Activated CD4-positive, alpha-beta T cell treated with anti-CD3 and anti-CD28 coated beads for 1 hour (primary cell): ENCODE data around the gene RUVBL1.

ENCODE experiments used
- DNase-seq: peaks from one replicate; pipeline ENCODE4 v3.0.0-alpha.2; 2020

RUVBL1 gene

GRCh38 chr3:128081226-128081625 lies 42.4 kb downstream of the RUVBL1 start:
- DNase-seq, result no peak

GRCh38 chr3:128080323-128081080 lies 43.1 kb downstream of the RUVBL1 start:
- DNase-seq, result no peak

DNA sequence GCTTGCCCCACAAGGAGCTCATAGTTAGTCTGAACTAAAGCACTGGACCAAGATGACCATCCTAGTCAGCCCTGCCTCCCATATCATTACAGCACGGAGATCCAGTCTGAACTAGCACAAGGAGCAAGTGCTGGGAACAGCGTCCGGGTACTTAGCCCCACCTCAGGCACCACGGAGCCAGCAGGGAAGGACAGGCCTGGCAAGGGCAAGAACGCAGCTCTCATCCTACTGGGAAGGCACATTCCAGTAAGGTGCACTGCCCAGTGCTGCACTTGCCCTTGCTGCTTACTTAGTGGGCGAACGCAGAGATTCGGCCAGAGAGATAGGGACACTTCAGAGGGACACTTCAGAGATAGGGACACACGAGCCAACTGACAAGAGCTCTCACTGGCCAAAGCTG lies 43.8 kb downstream of the RUVBL1 start:
- no peak for DNase-seq

DNA sequence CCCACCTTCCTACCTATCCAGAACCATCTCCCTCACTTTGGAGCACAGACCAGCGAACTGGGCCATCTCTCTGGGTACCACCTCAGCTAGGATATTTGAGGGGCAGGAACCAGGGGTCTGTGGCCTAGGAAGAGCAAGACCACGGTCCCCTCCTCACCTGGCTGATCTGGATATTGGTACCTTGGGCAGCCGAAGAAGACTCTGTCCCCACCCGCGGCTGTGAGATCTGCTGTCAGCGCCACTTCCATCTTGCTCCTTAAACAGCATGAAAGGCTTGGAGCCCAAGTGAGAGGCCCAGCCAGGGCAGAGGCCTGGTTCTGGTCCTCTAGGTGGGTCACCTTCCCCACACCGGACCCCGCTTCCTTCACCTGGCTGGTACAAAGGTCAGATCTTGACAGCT lies 44.7 kb downstream of the RUVBL1 start:
- DNase-seq, result no peak

GRCh38 chr3:128078322-128078721 lies 45.3 kb downstream of the RUVBL1 start:
- no peak for DNase-seq

DNA sequence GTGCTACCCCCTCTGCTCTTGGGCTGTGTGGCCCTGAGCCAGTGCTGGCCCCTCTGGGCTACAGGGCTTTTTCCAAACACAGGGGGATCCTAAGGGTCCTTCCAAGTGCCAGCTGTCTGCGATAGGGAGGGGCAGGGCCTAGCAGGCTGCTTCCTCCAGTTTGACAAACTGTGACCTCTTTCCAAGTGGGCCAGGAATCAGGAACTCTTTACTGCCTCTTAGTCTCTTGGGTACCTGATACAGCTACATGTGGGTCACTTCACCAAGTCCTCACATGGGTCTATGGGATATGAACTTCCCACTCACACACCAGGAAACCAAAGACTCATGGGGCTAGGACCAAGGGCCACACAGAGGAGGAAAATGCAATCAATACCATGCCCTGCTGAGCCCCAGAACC lies 45.9 kb downstream of the RUVBL1 start:
- DNase-seq, result no peak

DNA sequence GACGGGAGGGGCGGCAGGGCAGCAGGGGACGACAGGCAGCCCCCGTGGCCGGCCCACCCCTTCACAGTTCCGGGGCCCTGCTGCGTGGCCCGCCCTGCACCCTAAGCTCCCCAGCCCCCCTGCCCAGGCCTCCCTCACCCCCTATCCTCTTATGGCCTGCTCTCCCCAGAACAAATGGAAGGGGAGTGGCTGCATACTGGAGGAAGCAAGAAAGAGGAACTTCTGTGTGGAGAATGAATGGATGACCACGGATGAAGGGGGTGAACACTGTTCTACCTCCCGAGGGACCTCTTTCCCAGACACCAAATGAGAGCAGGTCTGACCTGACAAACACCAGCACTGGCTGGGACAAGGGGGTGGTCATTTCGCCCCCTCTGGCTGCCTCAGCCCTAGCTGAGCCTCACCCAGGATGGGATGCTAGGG lies 46.4 kb downstream of the RUVBL1 start:
- no peak for DNase-seq

- DNase-seq, result peak; percentile 24
Measured at GRCh38 chr3:128076483-128077201, 47.0 kb downstream of the RUVBL1 start.

- DNase-seq, result peak; percentile 77
Measured at GRCh38 chr3:128075522-128076482, 47.8 kb downstream of the RUVBL1 start.

DNA sequence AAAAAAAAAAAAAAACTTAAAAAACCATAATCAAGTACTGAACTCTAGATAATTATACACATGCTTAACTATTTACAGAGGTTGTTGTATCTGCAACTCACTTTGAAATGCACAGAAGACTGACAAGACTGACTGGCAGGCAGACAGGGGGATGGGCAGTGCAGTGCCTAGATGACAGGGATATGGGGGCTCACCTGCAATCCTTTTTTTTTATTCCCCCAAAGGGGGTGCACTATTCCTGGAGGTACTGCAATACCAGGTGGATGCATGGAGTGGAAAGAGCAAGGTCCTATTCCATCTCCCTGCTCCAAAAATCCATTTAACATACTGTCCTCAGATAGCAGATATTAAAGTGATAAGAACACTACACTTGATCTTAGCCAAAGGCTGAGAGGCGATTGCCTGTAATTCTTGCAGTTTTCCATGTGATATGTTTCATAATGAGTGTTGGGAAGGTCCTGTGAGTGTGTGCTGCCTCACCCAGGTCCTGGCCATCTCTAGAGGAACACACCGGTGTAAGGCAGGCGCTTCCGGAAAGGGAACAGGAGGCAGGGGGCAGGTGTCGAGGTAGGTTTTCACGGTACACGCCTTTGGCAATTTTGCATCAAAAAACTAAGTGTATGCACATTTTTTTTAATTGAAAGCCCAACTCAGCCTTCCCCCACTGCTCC lies 48.6 kb downstream of the RUVBL1 start:
- no peak for DNase-seq

GRCh38 chr3:128073807-128074206 lies 49.8 kb downstream of the RUVBL1 start:
- DNase-seq, result no peak

- DNase-seq, result no peak
Measured at GRCh38 chr3:128073185-128073725, 50.4 kb downstream of the RUVBL1 start.

DNA sequence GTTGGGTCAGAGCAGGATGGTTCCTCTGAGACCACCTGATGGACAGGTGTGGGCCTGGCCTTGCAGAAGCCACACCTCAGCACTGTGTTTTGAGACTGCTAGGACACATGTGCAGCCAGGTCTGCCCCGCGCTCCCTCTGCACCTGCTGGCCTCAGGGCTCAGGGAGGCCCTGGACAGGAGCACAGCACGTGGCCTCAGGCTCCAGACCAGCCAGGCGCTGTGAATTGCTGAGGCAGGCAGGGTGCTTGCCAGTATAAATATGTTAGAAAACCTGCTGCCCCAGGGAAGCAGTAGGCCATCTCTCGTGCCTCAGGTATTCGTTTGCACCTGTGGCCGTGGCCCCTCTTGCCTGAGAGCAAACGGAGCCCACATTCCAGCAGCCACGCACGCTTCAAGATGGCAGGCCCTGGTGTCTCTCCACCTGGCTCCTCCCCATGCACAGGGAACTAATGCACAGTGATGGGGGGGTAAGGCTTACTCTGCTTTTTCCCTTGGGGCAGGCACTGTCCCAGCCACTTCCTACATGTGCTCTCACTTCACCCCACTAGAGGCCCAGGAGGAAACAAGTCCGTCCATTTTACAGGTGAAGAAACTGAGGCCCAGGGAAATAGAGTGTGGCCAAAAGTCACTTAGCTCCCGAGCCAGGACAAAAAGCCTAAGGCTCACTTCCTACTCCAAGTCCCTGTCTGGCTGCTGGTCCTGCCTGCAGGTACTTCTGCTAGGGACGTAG lies 51.0 kb downstream of the RUVBL1 start:
- no peak for DNase-seq

GRCh38 chr3:128071771-128072453 lies 51.7 kb downstream of the RUVBL1 start:
- no peak for DNase-seq

- no peak for DNase-seq
Measured at GRCh38 chr3:128070898-128071591, 52.6 kb downstream of the RUVBL1 start.

DNA sequence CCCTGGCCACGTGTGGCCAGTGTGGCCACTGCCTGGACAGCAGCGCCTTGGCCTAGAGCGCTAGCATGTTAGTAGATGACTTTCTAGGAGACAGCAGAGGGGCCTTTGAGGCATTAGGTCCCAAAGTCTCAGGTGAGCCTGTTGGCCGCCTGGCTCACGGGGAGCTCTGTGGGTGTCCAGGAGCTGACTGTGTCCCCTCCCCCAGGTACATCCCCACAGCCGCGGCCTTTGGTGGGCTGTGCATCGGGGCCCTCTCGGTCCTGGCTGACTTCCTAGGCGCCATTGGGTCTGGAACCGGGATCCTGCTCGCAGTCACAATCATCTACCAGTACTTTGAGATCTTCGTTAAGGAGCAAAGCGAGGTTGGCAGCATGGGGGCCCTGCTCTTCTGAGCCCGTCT lies 54.3 kb downstream of the RUVBL1 start:
- no peak for DNase-seq

DNA sequence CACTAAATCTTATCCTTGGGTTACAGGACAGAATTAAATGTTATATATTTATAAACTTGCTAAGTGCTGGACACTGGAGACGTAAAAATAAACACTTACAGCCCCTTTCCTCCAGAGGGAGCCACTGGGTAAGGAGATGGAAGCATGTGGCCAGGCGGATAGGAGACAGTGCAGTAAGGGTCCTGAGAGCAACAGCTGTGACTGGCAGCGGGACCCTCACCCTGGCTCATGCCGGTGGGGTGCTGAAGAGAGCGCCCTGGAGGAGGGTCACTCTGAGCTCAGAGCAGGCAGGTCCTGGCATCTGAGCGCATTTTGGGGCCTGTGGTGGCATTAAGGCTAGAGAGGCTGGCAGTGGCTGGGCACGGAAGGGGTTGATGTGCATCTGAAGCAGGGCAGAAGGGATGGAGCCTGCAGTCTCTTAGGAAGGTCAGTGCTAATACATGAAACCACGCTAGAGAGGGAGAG lies 55.4 kb downstream of the RUVBL1 start:
- no peak for DNase-seq

GRCh38 chr3:128067489-128067888 lies 56.1 kb downstream of the RUVBL1 start:
- no peak for DNase-seq

- DNase-seq, result no peak
Measured at GRCh38 chr3:128066676-128067075, 56.9 kb downstream of the RUVBL1 start.

- DNase-seq, result no peak
Measured at GRCh38 chr3:128066114-128066513, 57.5 kb downstream of the RUVBL1 start.
